Measurements from ENCODE around the gene MTNR1A.
"Not testable (repeated sequence)": the region's sequence is repeated elsewhere in the genome, so short reads cannot be mapped to it uniquely, and the experiment has no call there.

MTNR1A gene

GRCh38 chr4:186516287-186516686 lies 39.1 kb downstream of the MTNR1A start:
- no peaks in the 10 kb centered on the region for H3K4me1 ChIP-seq (ENCODE audit: insufficient read depth, low read length)
- no peaks in the 10 kb centered on the region for H3K79me2 ChIP-seq (ENCODE audit: insufficient read depth, low read length)
- H3K4me3 ChIP-seq (ENCODE audit: low read depth in 1 of 2, low read length in 2 of 2), result no peak overlapping the region
- H3K4me2 ChIP-seq (ENCODE audit: insufficient read depth, low read length), result no peak overlapping the region
- TF ChIP-seq EZH2 (IDR thresholded peaks at IDR 0.05; ENCODE audit: borderline replicate concordance, low read depth, low read length, severe bottlenecking) (no peak), CTCF (IDR thresholded peaks at IDR 0.05; ENCODE audit: borderline replicate concordance, extremely low read depth, low read length, poor library complexity, severe bottlenecking) (no peak)
- no peaks in the 10 kb centered on the region for H4K20me1 ChIP-seq (ENCODE audit: insufficient read depth, low read length)
- H2AFZ ChIP-seq (ENCODE audit: low read depth, low read length), result no peak overlapping the region
- peaks cover 8% of the 10 kb centered on the region for H3K9me3 ChIP-seq (ENCODE audit: insufficient read depth, low read length, severe bottlenecking)
- H3K36me3 ChIP-seq (ENCODE audit: insufficient read depth, low read length), result no peaks in the 10 kb centered on the region
- H3K9ac ChIP-seq (ENCODE audit: low read depth, low read length), result no peak overlapping the region
- no peak for ATAC-seq (ENCODE audit: insufficient read depth, low read depth)
- H3K27ac ChIP-seq (ENCODE audit: low read length), result no peak overlapping the region
- no peaks in the 10 kb centered on the region for H3K27me3 ChIP-seq (ENCODE audit: insufficient read depth, low read length, poor library complexity)
- DNase-seq, result no peak

GRCh38 chr4:186514271-186514950 lies 41.0 kb downstream of the MTNR1A start:
- no peak overlapping the region for H3K4me2 ChIP-seq (ENCODE audit: insufficient read depth, low read length)
- H3K36me3 ChIP-seq (ENCODE audit: insufficient read depth, low read length), result no peaks in the 10 kb centered on the region
- no peak overlapping the region for H3K27ac ChIP-seq (ENCODE audit: low read length)
- no peaks in the 10 kb centered on the region for H3K27me3 ChIP-seq (ENCODE audit: insufficient read depth, low read length, poor library complexity)
- TF ChIP-seq CTCF (IDR thresholded peaks at IDR 0.05; ENCODE audit: borderline replicate concordance, extremely low read depth, low read length, poor library complexity, severe bottlenecking) (no peak), EZH2 (IDR thresholded peaks at IDR 0.05; ENCODE audit: borderline replicate concordance, low read depth, low read length, severe bottlenecking) (no peak)
- no peak overlapping the region for H3K4me3 ChIP-seq (ENCODE audit: low read depth in 1 of 2, low read length in 2 of 2)
- H3K9me3 ChIP-seq (ENCODE audit: insufficient read depth, low read length, severe bottlenecking), result peaks cover 5% of the 10 kb centered on the region
- no peaks in the 10 kb centered on the region for H4K20me1 ChIP-seq (ENCODE audit: insufficient read depth, low read length)
- H3K79me2 ChIP-seq (ENCODE audit: insufficient read depth, low read length), result no peaks in the 10 kb centered on the region
- no peaks in the 10 kb centered on the region for H3K4me1 ChIP-seq (ENCODE audit: insufficient read depth, low read length)
- DNase-seq (no peak), ATAC-seq (ENCODE audit: insufficient read depth, low read depth) (no peak)
- no peak overlapping the region for H3K9ac ChIP-seq (ENCODE audit: low read depth, low read length)
- H2AFZ ChIP-seq (ENCODE audit: low read depth, low read length), result no peak overlapping the region

- H3K27ac ChIP-seq (ENCODE audit: low read length); DNase-seq; ATAC-seq (ENCODE audit: insufficient read depth, low read depth); H3K9me3 ChIP-seq (ENCODE audit: insufficient read depth, low read length, severe bottlenecking); H4K20me1 ChIP-seq (ENCODE audit: insufficient read depth, low read length); H3K9ac ChIP-seq (ENCODE audit: low read depth, low read length); H3K27me3 ChIP-seq (ENCODE audit: insufficient read depth, low read length, poor library complexity); H3K79me2 ChIP-seq (ENCODE audit: insufficient read depth, low read length); H3K36me3 ChIP-seq (ENCODE audit: insufficient read depth, low read length); H3K4me2 ChIP-seq (ENCODE audit: insufficient read depth, low read length); H3K4me3 ChIP-seq (ENCODE audit: low read depth in 1 of 2, low read length in 2 of 2); H2AFZ ChIP-seq (ENCODE audit: low read depth, low read length); H3K4me1 ChIP-seq (ENCODE audit: insufficient read depth, low read length): not testable (repeated sequence)
These were observed 50.6 kb downstream of the MTNR1A start for GRCh38 chr4:186504771-186505170.

GRCh38 chr4:186502231-186502630 lies 53.1 kb downstream of the MTNR1A start:
- Histone ChIP-seq H4K20me1 (ENCODE audit: insufficient read depth, low read length) (no peaks in the 10 kb centered on the region), H3K4me1 (ENCODE audit: insufficient read depth, low read length) (no peaks in the 10 kb centered on the region), H3K36me3 (ENCODE audit: insufficient read depth, low read length) (no peaks in the 10 kb centered on the region), H3K79me2 (ENCODE audit: insufficient read depth, low read length) (no peaks in the 10 kb centered on the region), H3K9ac (ENCODE audit: low read depth, low read length) (no peak overlapping the region), H3K9me3 (ENCODE audit: insufficient read depth, low read length, severe bottlenecking) (peaks cover 5% of the 10 kb centered on the region), H3K27ac (ENCODE audit: low read length) (no peak overlapping the region), H2AFZ (ENCODE audit: low read depth, low read length) (no peak overlapping the region), H3K4me3 (ENCODE audit: low read depth in 1 of 2, low read length in 2 of 2) (no peak overlapping the region), H3K4me2 (ENCODE audit: insufficient read depth, low read length) (no peak overlapping the region), H3K27me3 (ENCODE audit: insufficient read depth, low read length, poor library complexity) (no peaks in the 10 kb centered on the region)
- no peak for ATAC-seq (ENCODE audit: insufficient read depth, low read depth)
- TF ChIP-seq EZH2 (IDR thresholded peaks at IDR 0.05; ENCODE audit: borderline replicate concordance, low read depth, low read length, severe bottlenecking) (no peak), CTCF (IDR thresholded peaks at IDR 0.05; ENCODE audit: borderline replicate concordance, extremely low read depth, low read length, poor library complexity, severe bottlenecking) (no peak)
- DNase-seq, result no peak
